Ascending aorta (tissue), 2 donors: ENCODE results near the gene PYDC1. TPM values are rescaled to one million over a fixed set of nuclear protein-coding genes. Genes with fewer than 3 reads are reported as not detected.

Experiments
- DNase-seq, 2 donors: peaks; one replicate each; pipeline ENCODE4 v3.0.0-alpha.2; 2019; ENCODE audit warnings: low spot score in 2 of 2
- H3K27ac ChIP-seq, 2 donors: fragments of 200-600 bp; sonication (generic); one replicate each; pipeline ENCODE4 v1.5.1; 2016 to 2017; ENCODE audit warnings: mild to moderate bottlenecking in 1 of 2
- H3K27me3 ChIP-seq: fragments of 200-600 bp; sonication (generic); one replicate; pipeline ENCODE4 v1.5.1; 2017
- H3K36me3 ChIP-seq, 2 donors: fragments of 200-600 bp; sonication (generic); one replicate each; pipeline ENCODE4 v1.5.1; 2016
- H3K4me1 ChIP-seq, 2 donors: fragments of 200-600 bp; sonication (generic); one replicate each; pipeline ENCODE4 v1.5.1; 2016 to 2017; ENCODE audit warnings: mild to moderate bottlenecking in 1 of 2
- H3K4me3 ChIP-seq, 2 donors: fragments of 200-600 bp; sonication (generic); one replicate each; pipeline ENCODE4 v1.5.1; 2016 to 2017; ENCODE audit warnings: mild to moderate bottlenecking in 1 of 2
- H3K9me3 ChIP-seq, 2 donors: fragments of 200-600 bp; sonication (generic); one replicate each; pipeline ENCODE4 v1.5.1; 2016
- CTCF ChIP-seq, 3 experiments: fragments of 200-600 bp in 2 of 3; fragments of 450-650 bp in 1 of 3; sonication (generic) in 2 of 3; IDR thresholded peaks; one replicate each; pipeline ENCODE4 v1.5.1; 2016 to 2019; ENCODE audit warnings: antibody characterized with exemption in 3 of 3, mild to moderate bottlenecking in 1 of 3, moderate library complexity in 1 of 3
- intact Hi-C: fragments of 100-400 bp; cut with DNase I; formaldehyde crosslinking; loops from one replicate; pipeline ENCODE4 v1.15.1; 2023
- total RNA-seq: library from RNA; depleted of rRNA; stranded (reverse); fragments of >200 nt; gene quantifications from one replicate; pipeline ENCODE4 v1.1.0, GENCODE V29; 2016

Gene PYDC1
- total RNA-seq, 1 donor from 2014 or later: not detected

GRCh38 chr16:31243734-31244670, 27.1 kb upstream of the PYDC1 start:
- H3K4me3 ChIP-seq: no peak overlapping the region
- H3K9me3 ChIP-seq: no peaks in the 10 kb centered on the region
- intact Hi-C loops: no loop called here
- no peak for DNase-seq
- no peaks in the 10 kb centered on the region for H3K36me3 ChIP-seq
- no peaks in the 10 kb centered on the region for H3K27me3 ChIP-seq
- no peaks in the 10 kb centered on the region for H3K4me1 ChIP-seq
- H3K27ac ChIP-seq: no peak overlapping the region
- TF ChIP-seq CTCF (IDR thresholded peaks at IDR 0.05): no peak

- TF ChIP-seq CTCF (IDR thresholded peaks at IDR 0.05): no peak
- H3K4me1 ChIP-seq: no peaks in the 10 kb centered on the region
- H3K36me3 ChIP-seq: no peaks in the 10 kb centered on the region
- intact Hi-C loops: no loop called here
- no peak for DNase-seq
- no peaks in the 10 kb centered on the region for H3K27me3 ChIP-seq
- H3K9me3 ChIP-seq: no peaks in the 10 kb centered on the region
- no peak overlapping the region for H3K4me3 ChIP-seq
- H3K27ac ChIP-seq: no peak overlapping the region
Observed at GRCh38 chr16:31242206-31242605, 25.3 kb upstream of the PYDC1 start.

- no peak overlapping the region for H3K4me3 ChIP-seq
- H3K9me3 ChIP-seq: no peaks in the 10 kb centered on the region
- no peak for DNase-seq
- no peaks in the 10 kb centered on the region for H3K4me1 ChIP-seq
- no peaks in the 10 kb centered on the region for H3K36me3 ChIP-seq
- no peak overlapping the region for H3K27ac ChIP-seq
- intact Hi-C loops: no loop called here
- no peak for TF ChIP-seq CTCF (IDR thresholded peaks at IDR 0.05)
- no peaks in the 10 kb centered on the region for H3K27me3 ChIP-seq
Observed at GRCh38 chr16:31238041-31238440, 21.1 kb upstream of the PYDC1 start.

- no peaks in the 10 kb centered on the region for H3K36me3 ChIP-seq
- no peak for TF ChIP-seq CTCF (IDR thresholded peaks at IDR 0.05)
- no peak overlapping the region for H3K27ac ChIP-seq
- no peak overlapping the region for H3K4me3 ChIP-seq
- DNase-seq: no peak
- no peaks in the 10 kb centered on the region for H3K9me3 ChIP-seq
- intact Hi-C loops: no loop called here
- H3K27me3 ChIP-seq: no peaks in the 10 kb centered on the region
- H3K4me1 ChIP-seq: no peaks in the 10 kb centered on the region
Observed at GRCh38 chr16:31229501-31229900, 12.6 kb upstream of the PYDC1 start.

GRCh38 chr16:31228206-31228605, 11.3 kb upstream of the PYDC1 start:
- no peaks in the 10 kb centered on the region for H3K9me3 ChIP-seq
- H3K4me3 ChIP-seq: no peak overlapping the region
- no peaks in the 10 kb centered on the region for H3K4me1 ChIP-seq
- H3K27me3 ChIP-seq: no peaks in the 10 kb centered on the region
- no peak for DNase-seq
- H3K27ac ChIP-seq: no peak overlapping the region
- intact Hi-C loops: no loop called here
- no peaks in the 10 kb centered on the region for H3K36me3 ChIP-seq
- no peak for TF ChIP-seq CTCF (IDR thresholded peaks at IDR 0.05)
